Loucy (cell line): ENCODE measurements around the gene NR1I3.

Source experiments
- H2AFZ ChIP-seq: fragments of 200-600 bp; sonication (generic); 2 replicates; pipeline ENCODE4 v1.6.0; 2016; ENCODE audit warnings: antibody characterized with exemption, mild to moderate bottlenecking, low read length, moderate library complexity
- H3F3A ChIP-seq: fragments of 200-600 bp; 2 replicates; pipeline ENCODE4 v1.6.0; 2016; ENCODE audit warnings: antibody characterized with exemption, low read depth, mild to moderate bottlenecking
- H3K27me3 ChIP-seq: fragments of 200-600 bp; sonication (generic); 2 replicates; pipeline ENCODE4 v1.6.1; 2014; ENCODE audit warnings: low read length, mild to moderate bottlenecking; ENCODE audit not compliant: insufficient read depth, poor library complexity, severe bottlenecking
- H3K36me3 ChIP-seq: fragments of 200-600 bp; sonication (generic); 2 replicates; pipeline ENCODE4 v1.6.1; 2016; ENCODE audit warnings: low read length; ENCODE audit not compliant: insufficient read depth
- H3K4me1 ChIP-seq: fragments of 200-600 bp; sonication (generic); 2 replicates; pipeline ENCODE4 v1.5.1; 2014; ENCODE audit warnings: low read length, mild to moderate bottlenecking; ENCODE audit not compliant: insufficient read depth, poor library complexity, severe bottlenecking
- H3K4me2 ChIP-seq: fragments of 200-600 bp; sonication (generic); 2 replicates; pipeline ENCODE4 v1.6.0; 2014; ENCODE audit warnings: antibody characterized with exemption, low read length, low read depth, mild to moderate bottlenecking; ENCODE audit not compliant: poor library complexity, severe bottlenecking
- H3K4me3 ChIP-seq: fragments of 200-600 bp; sonication (generic); 2 replicates; pipeline ENCODE4 v1.5.1; 2014; ENCODE audit warnings: low read length, mild to moderate bottlenecking, mixed read lengths; ENCODE audit not compliant: poor library complexity, severe bottlenecking
- H3K79me2 ChIP-seq: fragments of 200-600 bp; sonication (generic); 2 replicates; pipeline ENCODE4 v1.6.1; 2014; ENCODE audit warnings: low read length; ENCODE audit not compliant: insufficient read depth
- H3K9ac ChIP-seq: fragments of 200-600 bp; sonication (generic); 2 replicates; pipeline ENCODE4 v1.6.0; 2014; ENCODE audit warnings: mild to moderate bottlenecking, low read depth, low read length, moderate library complexity; ENCODE audit not compliant: poor library complexity, severe bottlenecking
- H3K9me2 ChIP-seq: fragments of 200-600 bp; sonication (generic); replicated peaks from 2 replicates; pipeline ENCODE4 v1.6.1; 2016; ENCODE audit warnings: low read depth, low read length, mixed read lengths
- H3K9me3 ChIP-seq: fragments of 200-600 bp; sonication (generic); 2 replicates; pipeline ENCODE4 v1.6.1; 2014; ENCODE audit warnings: mild to moderate bottlenecking, antibody characterized with exemption, low read length, low read depth; ENCODE audit not compliant: insufficient read depth
- H4K20me1 ChIP-seq: fragments of 200-600 bp; sonication (generic); 2 replicates; pipeline ENCODE4 v1.6.0; 2014; ENCODE audit warnings: antibody characterized with exemption, low read length, mild to moderate bottlenecking; ENCODE audit not compliant: insufficient read depth, poor library complexity, severe bottlenecking
- EZH2phosphoT487 ChIP-seq: fragments of 200-600 bp; IDR thresholded peaks from 2 replicates; pipeline ENCODE4 v1.6.1; 2018; ENCODE audit warnings: antibody characterized with exemption, mild to moderate bottlenecking, moderate library complexity, borderline replicate concordance
- TF ChIP-seq, protein P1 (sequence below): fragments of 200-600 bp; sonication (generic); conservative IDR thresholded peaks from 2 replicates; pipeline ENCODE4 v1.5.1; 2014; ENCODE audit warnings: mild to moderate bottlenecking, antibody characterized with exemption, low read length

NR1I3 gene

DNA sequence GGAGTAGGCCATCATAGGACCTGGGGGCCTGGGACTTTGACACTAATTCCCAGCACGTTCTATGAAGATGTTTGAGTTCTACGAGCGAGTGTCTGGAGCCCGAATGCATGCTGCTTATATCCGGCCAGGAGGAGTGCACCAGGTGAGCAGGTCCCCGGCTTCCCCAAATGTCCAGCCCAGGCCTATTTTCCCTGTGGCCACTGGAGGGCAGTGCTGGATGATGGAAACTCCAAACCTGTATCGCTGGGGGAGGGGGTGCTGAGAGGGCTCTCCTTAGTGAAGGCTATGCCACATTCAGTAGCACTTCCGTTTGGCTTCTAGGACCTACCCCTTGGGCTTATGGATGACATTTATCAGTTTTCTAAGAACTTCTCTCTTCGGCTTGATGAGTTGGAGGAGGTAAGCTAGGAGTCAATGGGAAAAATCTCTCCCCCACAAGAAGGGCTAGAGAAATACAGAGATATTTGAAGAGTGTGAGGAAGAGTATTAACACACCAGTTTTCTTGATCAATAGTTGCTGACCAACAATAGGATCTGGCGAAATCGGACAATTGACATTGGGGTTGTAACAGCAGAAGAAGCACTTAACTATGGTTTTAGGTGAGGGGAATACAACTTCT lies 28.1 kb downstream of the NR1I3 start:
- H3K36me3 ChIP-seq, result peaks cover 44% of the 10 kb centered on the region; the same call in 1 of the 2 replicates

DNA sequence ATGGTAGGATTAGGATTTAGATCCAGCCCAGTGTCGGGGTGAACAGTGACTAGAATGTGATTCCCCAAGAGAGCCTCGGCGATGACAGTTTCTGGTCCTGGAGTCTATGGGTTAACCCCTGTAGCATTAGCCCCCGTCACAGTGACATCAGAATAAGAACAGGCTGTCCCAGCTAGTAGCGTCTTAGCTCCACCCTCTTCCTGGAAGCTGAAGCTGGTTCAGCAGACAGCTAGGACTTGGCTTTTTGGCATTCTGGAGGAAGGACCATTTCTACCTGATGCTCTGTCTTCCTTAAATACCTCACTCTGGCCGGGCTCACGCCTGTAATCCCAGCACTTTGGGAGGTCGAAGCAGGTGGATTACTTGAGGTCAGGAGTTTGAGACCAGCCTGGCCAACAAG lies 30.8 kb downstream of the NR1I3 start:
- Histone ChIP-seq H3F3A (no peaks in the 10 kb centered on the region), H4K20me1 (no peaks in the 10 kb centered on the region), H2AFZ (no peak overlapping the region), H3K9me3 (no peaks in the 10 kb centered on the region), H3K4me3 (no peak overlapping the region), H3K4me1 (peaks cover 19% of the 10 kb centered on the region), H3K4me2 (no peak overlapping the region), H3K79me2 (peaks cover 29% of the 10 kb centered on the region), H3K36me3 (peaks cover 25% of the 10 kb centered on the region; the same call in 1 of the 2 replicates), H3K27me3 (no peaks in the 10 kb centered on the region), H3K9me2 (no peaks in the 10 kb centered on the region), H3K9ac (no peak overlapping the region)
- TF ChIP-seq, protein P1, sequence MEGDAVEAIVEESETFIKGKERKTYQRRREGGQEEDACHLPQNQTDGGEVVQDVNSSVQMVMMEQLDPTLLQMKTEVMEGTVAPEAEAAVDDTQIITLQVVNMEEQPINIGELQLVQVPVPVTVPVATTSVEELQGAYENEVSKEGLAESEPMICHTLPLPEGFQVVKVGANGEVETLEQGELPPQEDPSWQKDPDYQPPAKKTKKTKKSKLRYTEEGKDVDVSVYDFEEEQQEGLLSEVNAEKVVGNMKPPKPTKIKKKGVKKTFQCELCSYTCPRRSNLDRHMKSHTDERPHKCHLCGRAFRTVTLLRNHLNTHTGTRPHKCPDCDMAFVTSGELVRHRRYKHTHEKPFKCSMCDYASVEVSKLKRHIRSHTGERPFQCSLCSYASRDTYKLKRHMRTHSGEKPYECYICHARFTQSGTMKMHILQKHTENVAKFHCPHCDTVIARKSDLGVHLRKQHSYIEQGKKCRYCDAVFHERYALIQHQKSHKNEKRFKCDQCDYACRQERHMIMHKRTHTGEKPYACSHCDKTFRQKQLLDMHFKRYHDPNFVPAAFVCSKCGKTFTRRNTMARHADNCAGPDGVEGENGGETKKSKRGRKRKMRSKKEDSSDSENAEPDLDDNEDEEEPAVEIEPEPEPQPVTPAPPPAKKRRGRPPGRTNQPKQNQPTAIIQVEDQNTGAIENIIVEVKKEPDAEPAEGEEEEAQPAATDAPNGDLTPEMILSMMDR, result no peak
- no peak for TF ChIP-seq EZH2phosphoT487

More for the DNA sequence above, 28.1 kb downstream of the NR1I3 start:
- Histone ChIP-seq H3K9me2 (no peaks in the 10 kb centered on the region), H4K20me1 (no peaks in the 10 kb centered on the region), H3K79me2 (0 out of 2 replicates have a peak, but pooled peaks cover 6% of the 10 kb centered on the region), H3K9ac (no peak overlapping the region), H2AFZ (no peak overlapping the region), H3K4me3 (no peak overlapping the region), H3K4me1 (peaks cover 8% of the 10 kb centered on the region), H3F3A (no peaks in the 10 kb centered on the region), H3K4me2 (no peak overlapping the region), H3K27me3 (no peaks in the 10 kb centered on the region), H3K9me3 (no peaks in the 10 kb centered on the region)
- TF ChIP-seq, protein P1, result peak; percentile 95
- no peak for TF ChIP-seq EZH2phosphoT487

DNA sequence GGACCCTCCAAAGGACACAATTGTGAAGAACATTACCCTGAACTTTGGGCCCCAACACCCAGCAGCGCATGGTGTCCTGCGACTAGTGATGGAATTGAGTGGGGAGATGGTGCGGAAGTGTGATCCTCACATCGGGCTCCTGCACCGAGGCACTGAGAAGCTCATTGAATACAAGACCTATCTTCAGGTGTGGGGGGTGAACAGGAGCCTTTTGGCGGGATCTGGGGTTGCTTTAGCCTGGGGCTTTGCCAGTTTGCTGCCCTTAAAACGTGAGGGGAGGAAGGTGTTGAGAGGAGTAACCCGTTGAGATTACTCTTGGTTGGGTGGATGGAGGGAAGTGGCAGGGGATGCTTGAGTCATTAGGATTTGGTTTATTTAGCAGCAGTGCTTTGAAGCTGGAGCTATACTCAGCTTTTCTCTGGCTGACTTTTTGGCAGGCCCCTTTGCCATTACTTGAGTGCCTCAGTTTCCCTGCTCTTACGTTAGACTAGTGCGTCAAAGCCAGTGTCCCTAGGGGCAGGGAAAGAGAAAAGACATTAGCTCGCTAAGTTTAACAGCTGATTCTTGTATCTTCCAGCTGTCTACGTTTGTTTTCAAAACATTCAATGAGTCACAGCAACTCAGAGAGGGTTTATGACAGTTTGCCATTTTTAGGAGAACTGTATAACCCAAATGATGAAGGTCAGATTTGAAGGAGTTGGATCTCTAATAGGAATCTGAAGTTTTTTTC lies 31.4 kb downstream of the NR1I3 start:
- Histone ChIP-seq H3K4me3 (no peak overlapping the region), H3K27me3 (no peaks in the 10 kb centered on the region), H3K4me1 (peaks cover 23% of the 10 kb centered on the region), H3K79me2 (peaks cover 29% of the 10 kb centered on the region), H2AFZ (no peak overlapping the region), H3K9me2 (no peaks in the 10 kb centered on the region), H3K9ac (no peak overlapping the region), H3K36me3 (peaks cover 24% of the 10 kb centered on the region; the same call in 1 of the 2 replicates), H3K4me2 (no peak overlapping the region), H3F3A (no peaks in the 10 kb centered on the region), H3K9me3 (no peaks in the 10 kb centered on the region), H4K20me1 (no peaks in the 10 kb centered on the region)
- TF ChIP-seq, protein P1, result no peak
- no peak for TF ChIP-seq EZH2phosphoT487
